PC-9 (cell line): Measurements from ENCODE around the gene TBC1D22A. TPM values are rescaled to one million over a fixed set of nuclear protein-coding genes. Genes with fewer than 3 reads are reported as not detected.

ENCODE experiments used
- BruUV-seq: library from RNA; stranded (reverse); fragments of 400-500 nt; replicated peaks from 2 replicates; lab custom pipeline; 2021; lab: Mats Ljungman, UMichigan
- CTCF ChIA-PET: fragments of 300-600 bp; sonication (Branson Sonifier 250); formaldehyde crosslinking; loops from one replicate; lab custom pipeline; 2022; ENCODE audit warnings: antibody characterized with exemption; lab: Charles Lee
- POLR2A ChIA-PET: fragments of 300-600 bp; sonication (Branson Sonifier 250); formaldehyde crosslinking; loops from one replicate; lab custom pipeline; 2022; ENCODE audit warnings: antibody characterized with exemption; ENCODE audit not compliant: unreplicated experiment; lab: Charles Lee
- DNase-seq, 2 experiments: peaks; one replicate each; pipeline versions ENCODE4 v3.0.0 to v3.0.0-alpha.2; 2015 to 2022; ENCODE audit warnings: mixed read lengths in 1 of 2
- H2AFZ ChIP-seq: fragments of 200-600 bp; sonication (generic); 2 replicates; pipeline ENCODE4 v1.8.1; 2017; ENCODE audit warnings: antibody characterized with exemption
- H3F3A ChIP-seq: fragments of 200-600 bp; sonication (generic); 2 replicates; pipeline ENCODE4 v1.8.1; 2017; ENCODE audit warnings: antibody characterized with exemption, mild to moderate bottlenecking, low read depth; ENCODE audit not compliant: insufficient read depth
- H3K27ac ChIP-seq: fragments of 200-600 bp; sonication (generic); 2 replicates; pipeline ENCODE4 v1.6.1; 2016; ENCODE audit warnings: mixed run types
- H3K27me3 ChIP-seq: fragments of 200-600 bp; sonication (generic); 2 replicates; pipeline ENCODE4 v1.6.1; 2016; ENCODE audit warnings: low read depth, mixed run types; ENCODE audit not compliant: insufficient read depth
- H3K36me3 ChIP-seq: fragments of 200-600 bp; sonication (generic); 2 replicates; pipeline ENCODE4 v1.6.1; 2016; ENCODE audit warnings: low read depth, mixed run types
- H3K4me1 ChIP-seq: fragments of 200-600 bp; sonication (generic); replicated peaks from 2 replicates; pipeline ENCODE4 v1.6.1; 2016; ENCODE audit warnings: mixed run types; ENCODE audit not compliant: insufficient read depth
- H3K4me2 ChIP-seq: fragments of 200-600 bp; sonication (generic); 2 replicates; pipeline ENCODE4 v1.6.1; 2017; ENCODE audit warnings: mixed run types
- H3K4me3 ChIP-seq: fragments of 200-600 bp; sonication (generic); 2 replicates; pipeline ENCODE4 v1.6.1; 2016; ENCODE audit warnings: mixed run types
- H3K79me2 ChIP-seq: fragments of 200-600 bp; sonication (generic); 2 replicates; pipeline ENCODE4 v1.6.1; 2017; ENCODE audit warnings: low read depth, mixed run types
- H3K9me2 ChIP-seq: fragments of 200-600 bp; sonication (generic); 2 replicates; pipeline ENCODE4 v1.8.1; 2017; ENCODE audit warnings: mild to moderate bottlenecking; ENCODE audit not compliant: insufficient read depth
- H3K9me3 ChIP-seq: fragments of 200-600 bp; sonication (generic); 2 replicates; pipeline ENCODE4 v1.8.1; 2016; ENCODE audit warnings: low read depth; ENCODE audit not compliant: insufficient read depth
- H4K20me1 ChIP-seq: fragments of 200-600 bp; sonication (generic); 2 replicates; pipeline ENCODE4 v1.8.1; 2017; ENCODE audit not compliant: insufficient read depth
- CTCF ChIP-seq: fragments of 200-600 bp; sonication (generic); conservative IDR thresholded peaks from 2 replicates; pipeline ENCODE4 v1.6.1; 2017; ENCODE audit warnings: mixed run types, antibody characterized with exemption, mild to moderate bottlenecking, moderate library complexity
- EZH2 ChIP-seq: fragments of 200-600 bp; sonication (generic); IDR thresholded peaks from 2 replicates; pipeline ENCODE4 v1.8.0; 2017; ENCODE audit warnings: antibody characterized with exemption, low read depth
- intact Hi-C: fragments of 100-400 bp; cut with micrococcal nuclease; formaldehyde crosslinking; loops from one replicate; pipeline ENCODE4 v1.10.0; 2022; ENCODE audit not compliant: unreplicated experiment
- total RNA-seq: library from RNA; stranded (reverse); gene quantifications from 2 replicates; pipeline ENCODE4 v1.2.3, GENCODE V29; 2021

TBC1D22A gene
- total RNA-seq, 1 experiment from 2014 or later = 40.3 TPM

GRCh38 chr22:46916886-46917770 lies 154.7 kb downstream of the TBC1D22A start:
- Histone ChIP-seq H3K4me3 (no peak overlapping the region), H2AFZ (no peak overlapping the region), H3K36me3 (0 out of 2 replicates have a peak, but pooled peaks cover 2% of the 10 kb centered on the region), H3K27ac (no peak overlapping the region), H3K4me1 (no peaks in the 10 kb centered on the region), H4K20me1 (peaks cover 6% of the 10 kb centered on the region), H3K9me2 (no peaks in the 10 kb centered on the region), H3F3A (no peaks in the 10 kb centered on the region), H3K27me3 (no peaks in the 10 kb centered on the region), H3K9me3 (no peaks in the 10 kb centered on the region), H3K4me2 (no peak overlapping the region), H3K79me2 (no peaks in the 10 kb centered on the region)
- ChIA-PET POLR2A (no interaction called here), CTCF (no interaction called here)
- no TSS peak for BruUV-seq
- no peak for TF ChIP-seq CTCF
- no peak for TF ChIP-seq EZH2
- DNase-seq = no peak
- intact Hi-C loops = no loop called here

DNA sequence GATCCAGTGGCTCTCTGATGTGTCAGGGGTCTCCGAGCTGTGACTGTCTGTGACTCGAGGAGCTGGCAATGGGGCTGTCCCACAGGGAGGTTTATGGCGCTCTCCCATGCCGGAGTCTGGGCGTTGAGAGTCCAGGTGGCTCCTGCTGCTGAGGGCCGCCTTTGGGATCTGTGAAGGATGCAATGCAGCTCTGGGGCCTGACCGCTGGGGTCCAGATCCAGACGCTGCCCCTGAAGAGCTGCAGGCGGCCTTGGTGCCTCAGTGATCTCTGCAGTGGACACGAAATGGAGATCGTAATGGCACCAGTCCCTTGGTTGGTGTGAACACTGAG lies 155.3 kb downstream of the TBC1D22A start:
- POLR2A ChIA-PET = no interaction called here
- Histone ChIP-seq H3K9me2 (no peaks in the 10 kb centered on the region), H3F3A (no peaks in the 10 kb centered on the region), H3K9me3 (no peaks in the 10 kb centered on the region), H3K36me3 (no peaks in the 10 kb centered on the region), H3K27me3 (no peaks in the 10 kb centered on the region), H3K27ac (no peak overlapping the region), H3K4me1 (no peaks in the 10 kb centered on the region), H4K20me1 (peaks cover 6% of the 10 kb centered on the region; the same call in 1 of the 2 replicates), H3K4me2 (no peak overlapping the region), H3K4me3 (no peak overlapping the region), H3K79me2 (no peaks in the 10 kb centered on the region), H2AFZ (no peak overlapping the region)
- CTCF ChIA-PET = no interaction called here
- intact Hi-C loops = no loop called here
- TF ChIP-seq CTCF (no peak), EZH2 (no peak)
- no peak for DNase-seq
- BruUV-seq = no TSS peak

DNA sequence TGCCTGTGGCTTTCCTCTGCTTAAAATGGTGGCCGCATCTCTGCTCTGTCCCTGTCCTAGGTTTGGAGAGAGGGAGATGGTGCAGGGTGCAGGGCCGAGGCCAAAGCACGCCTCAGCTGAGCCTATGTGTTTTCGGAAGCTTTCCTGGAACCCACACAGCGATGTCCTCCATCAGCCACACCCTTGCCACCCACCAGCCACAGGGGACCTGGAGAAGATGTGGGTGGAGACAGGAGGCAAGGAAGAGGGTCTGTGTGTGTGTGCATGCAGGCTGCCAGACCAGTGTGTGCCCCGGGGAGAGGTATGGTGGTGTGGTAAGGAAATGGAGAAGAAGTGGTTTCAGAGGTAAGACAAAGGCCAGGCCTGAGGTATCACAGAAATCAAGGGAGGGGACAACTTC lies 155.7 kb downstream of the TBC1D22A start:
- no TSS peak for BruUV-seq
- Histone ChIP-seq H2AFZ (no peak overlapping the region), H3K79me2 (no peaks in the 10 kb centered on the region), H3K9me2 (no peaks in the 10 kb centered on the region), H3K9me3 (no peaks in the 10 kb centered on the region), H3K27ac (no peak overlapping the region), H4K20me1 (peaks cover 8% of the 10 kb centered on the region), H3K27me3 (no peaks in the 10 kb centered on the region), H3K4me3 (no peak overlapping the region), H3K36me3 (no peaks in the 10 kb centered on the region), H3K4me2 (no peak overlapping the region), H3K4me1 (no peaks in the 10 kb centered on the region), H3F3A (no peaks in the 10 kb centered on the region)
- ChIA-PET POLR2A (no interaction called here), CTCF (no interaction called here)
- TF ChIP-seq CTCF (no peak), EZH2 (no peak)
- no peak for DNase-seq
- intact Hi-C loops = no loop called here
